CD4-positive, alpha-beta T cell treated with Interleukin-6 at 100 ng/mL for 8 hours (primary cell): ENCODE results near the gene ZNF598.

Experiments used
- DNase-seq: peaks from one replicate; pipeline ENCODE4 v3.0.0-alpha.2; 2020; ENCODE audit warnings: mixed read lengths, low spot score

The ZNF598 gene

DNA sequence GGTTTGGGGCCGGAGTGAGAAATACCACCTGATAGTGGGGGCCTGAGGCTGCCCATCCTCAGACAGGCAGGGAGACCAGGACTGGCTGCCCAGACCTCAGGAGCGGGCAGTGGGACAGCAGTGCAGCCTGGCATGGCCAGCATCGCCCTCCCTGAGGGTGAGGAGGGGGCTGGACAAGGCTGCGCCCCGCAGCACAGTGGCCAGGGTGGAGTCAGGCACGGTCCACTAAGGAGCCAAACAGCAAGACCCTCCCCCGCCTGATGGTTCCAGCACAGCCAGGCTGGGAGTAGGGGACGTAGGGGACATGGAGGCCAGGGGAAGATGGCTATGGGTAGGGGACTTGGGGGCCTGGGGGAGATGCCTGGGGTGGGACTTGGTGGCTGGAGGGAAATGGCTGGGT is 3.3 kb downstream of the ZNF598 start:
- DNase-seq = no peak

DNA sequence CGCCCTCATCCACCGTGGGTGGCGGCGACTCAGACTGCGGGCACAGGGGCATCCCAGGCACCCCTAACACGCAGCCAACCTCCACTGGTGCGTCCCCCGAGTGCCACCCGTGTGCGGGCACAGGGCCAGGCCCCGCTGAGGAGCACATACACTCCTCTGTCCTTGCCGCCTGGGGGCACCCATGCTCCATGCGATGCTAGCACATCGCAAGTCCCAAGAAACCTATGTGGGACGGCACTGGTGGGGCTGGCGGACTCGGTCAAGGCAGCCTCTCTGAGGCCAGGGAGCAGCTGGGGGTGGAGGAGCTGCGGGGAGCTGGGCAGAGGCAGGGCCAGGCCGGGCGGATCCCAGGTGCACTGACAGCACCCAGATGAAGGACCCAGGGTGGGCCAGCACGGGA is 4.0 kb downstream of the ZNF598 start:
- DNase-seq = no peak

DNA sequence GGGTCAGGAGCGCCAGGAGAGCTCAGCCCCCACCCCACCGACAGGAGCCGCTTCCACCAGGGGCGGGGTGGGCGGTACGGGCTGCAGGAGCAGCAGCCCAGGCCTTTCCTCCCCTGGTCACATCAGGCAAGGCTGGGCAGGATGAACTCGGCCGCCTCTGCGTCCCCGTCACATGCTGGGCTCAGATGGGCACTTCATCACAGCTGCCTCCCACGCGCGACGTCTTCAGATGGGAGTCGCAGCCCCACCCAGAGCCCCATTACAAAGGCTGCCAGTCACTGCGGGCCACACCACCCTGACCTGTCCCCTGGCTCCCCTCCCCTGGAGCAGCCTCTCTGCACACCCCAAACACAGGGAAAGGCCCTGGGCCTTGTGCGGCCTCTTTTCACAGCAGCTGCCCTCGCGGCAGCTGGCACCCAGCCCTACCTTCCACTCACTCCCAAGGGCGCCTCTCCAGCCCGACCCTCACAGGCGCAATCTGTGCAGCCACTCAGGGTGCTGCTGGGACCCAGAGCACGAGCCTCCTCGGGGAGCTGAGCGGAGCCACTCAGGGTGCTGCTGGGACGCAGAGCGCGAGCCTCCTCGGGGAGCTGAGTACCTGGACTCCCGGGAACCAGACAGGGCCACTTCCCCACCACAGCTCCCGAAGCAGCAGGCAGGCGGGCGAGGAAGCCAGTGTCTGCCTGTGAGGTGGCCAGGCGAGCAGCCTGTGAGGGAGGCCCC is 4.7 kb downstream of the ZNF598 start:
- no peak for DNase-seq

GRCh38 chr16:2003827-2004641 is 5.6 kb downstream of the ZNF598 start:
- DNase-seq = peak; percentile 79

DNA sequence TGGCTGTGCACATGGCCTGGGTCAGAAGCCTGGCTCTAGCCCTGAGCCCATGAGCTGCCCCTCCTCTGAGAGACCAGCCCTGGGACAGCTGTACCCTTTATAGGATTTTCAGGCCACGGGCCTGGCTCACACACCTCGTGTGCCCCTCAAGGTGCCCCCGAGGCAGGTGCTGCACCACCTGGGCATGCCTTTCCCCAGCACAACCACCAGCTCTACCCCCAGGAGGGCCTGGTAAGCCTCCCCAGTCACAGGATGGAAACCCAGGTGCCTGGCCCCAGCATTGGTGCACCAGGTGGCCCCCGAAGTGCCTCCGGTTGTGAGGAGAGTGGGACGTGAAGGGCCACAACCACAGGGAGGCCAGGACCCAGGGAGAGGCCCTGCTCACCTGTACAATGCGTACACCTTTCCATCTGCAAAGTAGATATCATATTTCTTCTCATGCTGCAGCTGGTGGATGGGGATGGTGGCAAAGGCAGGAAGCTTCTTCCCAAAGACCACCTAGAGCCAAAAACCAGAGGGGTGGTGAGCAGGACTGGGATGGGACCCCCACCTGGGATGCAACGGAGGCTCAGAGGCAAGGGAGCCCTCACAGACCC is 6.3 kb downstream of the ZNF598 start:
- DNase-seq = no peak

- no peak for DNase-seq
Measured at GRCh38 chr16:2002406-2003230, 7.0 kb downstream of the ZNF598 start.

DNA sequence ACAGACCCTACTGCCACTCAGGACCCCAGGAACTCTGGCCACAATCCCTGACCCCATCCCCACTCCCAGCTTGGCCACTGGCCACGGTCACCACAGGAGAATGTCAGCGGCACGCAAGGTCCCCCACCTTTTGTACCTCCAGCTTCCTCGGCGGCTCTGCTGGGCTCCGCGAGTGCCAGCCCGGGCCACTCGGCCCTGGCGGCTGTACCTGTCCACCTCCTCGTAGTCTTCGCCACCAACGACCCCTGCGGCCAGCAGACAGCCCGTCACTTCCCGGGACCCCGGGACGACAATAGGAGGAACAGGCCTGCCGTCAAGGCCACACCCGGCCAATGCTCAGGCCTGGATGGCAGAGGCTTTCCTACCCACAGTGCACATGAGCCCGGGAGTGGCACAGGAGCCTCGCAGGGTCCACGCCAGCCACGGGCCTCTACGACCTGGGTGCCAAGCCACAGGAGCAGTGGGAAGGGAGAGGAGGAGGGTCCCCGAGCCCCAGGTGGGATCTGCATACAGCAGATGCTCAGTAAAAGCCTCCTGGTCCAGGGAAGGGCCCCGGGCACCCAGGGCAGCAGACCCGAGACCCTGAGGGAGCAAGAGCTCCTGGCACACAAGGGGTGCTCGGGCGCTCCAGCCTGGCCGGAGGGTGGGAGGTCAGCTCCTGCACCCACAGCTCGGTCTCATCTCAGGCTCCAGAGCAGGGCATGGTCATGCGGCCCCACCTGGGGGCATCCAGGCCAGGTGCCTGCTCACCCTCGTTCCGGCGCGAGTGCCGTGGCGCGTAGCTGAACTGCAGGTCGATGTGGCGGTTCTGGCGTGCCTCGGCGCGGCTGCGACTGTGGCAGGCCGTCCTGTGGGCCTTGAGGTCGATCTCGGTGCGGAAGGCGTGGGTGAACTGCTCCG is 7.9 kb downstream of the ZNF598 start:
- DNase-seq = no peak

DNA sequence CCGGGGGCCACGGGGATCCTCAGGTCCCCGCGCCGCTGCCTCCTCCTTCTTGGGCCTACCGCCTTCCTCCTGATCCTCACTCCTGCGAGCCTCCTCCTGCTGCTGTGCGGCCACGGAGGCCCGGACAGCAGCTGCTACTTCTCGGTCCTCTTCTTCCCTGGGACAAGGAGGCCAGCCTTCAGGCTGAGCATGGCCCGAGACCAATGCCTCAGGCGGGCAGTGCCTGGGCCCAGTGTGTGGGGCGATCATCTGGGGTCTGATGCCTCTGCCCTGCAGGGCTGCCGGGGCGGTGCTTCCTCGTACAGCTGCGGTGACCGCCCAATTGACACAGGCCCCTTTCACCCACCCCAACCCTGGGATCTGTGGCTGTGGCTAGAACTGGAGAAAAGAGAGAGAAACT is 8.6 kb downstream of the ZNF598 start:
- no peak for DNase-seq

DNA sequence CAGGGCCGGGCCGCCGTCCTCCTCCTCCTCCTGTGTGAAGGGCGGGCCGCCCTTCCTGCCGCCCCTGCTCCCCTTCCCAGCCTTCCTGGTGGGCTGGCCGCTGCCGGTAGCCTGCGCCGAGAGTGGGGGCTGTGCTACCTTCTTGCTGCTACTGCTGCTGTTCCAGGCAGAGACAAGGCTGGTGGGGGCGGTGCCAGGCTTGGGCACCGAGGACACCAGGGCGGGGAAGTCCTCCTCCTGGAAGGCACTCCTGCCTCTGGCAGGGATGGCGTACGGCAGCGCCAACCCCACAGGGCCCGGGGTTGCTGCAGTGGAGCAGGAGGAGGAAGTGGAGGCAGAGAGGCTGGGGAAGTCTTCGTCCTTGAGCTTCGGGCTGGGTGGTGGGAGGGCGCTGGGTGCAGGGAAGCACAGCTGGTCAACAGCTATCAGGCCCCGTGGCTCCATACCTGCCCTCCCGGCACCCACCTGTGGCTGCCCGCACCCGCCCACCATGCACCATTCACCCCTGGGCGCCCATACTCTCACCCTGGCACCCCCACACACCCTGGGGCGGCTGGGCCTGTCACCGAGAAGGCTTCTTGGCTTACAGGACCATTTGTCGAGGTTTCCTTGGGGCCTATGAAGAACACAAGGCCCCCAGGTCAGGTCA is 9.6 kb downstream of the ZNF598 start:
- no peak for DNase-seq

- no peak for DNase-seq
Measured at GRCh38 chr16:1998852-1999801, 10.5 kb downstream of the ZNF598 start.

- DNase-seq = no peak
Measured at GRCh38 chr16:1998360-1998835, 11.2 kb downstream of the ZNF598 start.

- DNase-seq = no peak
Measured at GRCh38 chr16:1997494-1998359, 11.9 kb downstream of the ZNF598 start.

GRCh38 chr16:1993731-1994131 is 15.9 kb downstream of the ZNF598 start:
- DNase-seq = no peak

DNA sequence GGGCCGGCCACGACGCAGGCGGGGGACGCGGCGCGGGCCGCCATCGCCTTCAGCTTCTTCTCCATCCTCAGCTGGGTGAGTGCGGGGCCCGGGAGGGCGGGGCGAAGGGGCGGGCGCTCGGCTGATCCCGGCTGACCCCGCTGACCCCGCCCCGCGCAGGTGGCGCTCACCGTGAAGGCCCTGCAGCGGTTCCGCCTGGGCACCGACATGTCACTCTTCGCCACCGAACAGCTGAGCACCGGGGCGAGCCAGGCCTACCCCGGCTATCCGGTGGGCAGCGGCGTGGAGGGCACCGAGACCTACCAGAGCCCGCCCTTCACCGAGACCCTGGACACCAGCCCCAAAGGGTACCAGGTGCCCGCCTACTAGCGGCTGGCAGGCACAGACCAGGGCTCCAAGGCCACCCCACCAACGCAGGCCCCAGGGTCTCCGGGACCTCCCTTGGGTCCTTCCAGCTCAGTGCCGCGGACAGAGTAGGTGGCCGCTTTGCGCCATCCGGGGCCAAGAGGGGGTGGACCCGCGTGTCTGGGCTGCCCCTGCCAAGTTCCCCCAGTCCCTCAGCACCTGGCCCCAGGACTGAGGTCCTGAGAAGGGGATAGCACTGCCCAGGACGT is 16.8 kb downstream of the ZNF598 start:
- no peak for DNase-seq

GRCh38 chr16:1991948-1992703 is 17.5 kb downstream of the ZNF598 start:
- DNase-seq = peak; percentile 98

DNA sequence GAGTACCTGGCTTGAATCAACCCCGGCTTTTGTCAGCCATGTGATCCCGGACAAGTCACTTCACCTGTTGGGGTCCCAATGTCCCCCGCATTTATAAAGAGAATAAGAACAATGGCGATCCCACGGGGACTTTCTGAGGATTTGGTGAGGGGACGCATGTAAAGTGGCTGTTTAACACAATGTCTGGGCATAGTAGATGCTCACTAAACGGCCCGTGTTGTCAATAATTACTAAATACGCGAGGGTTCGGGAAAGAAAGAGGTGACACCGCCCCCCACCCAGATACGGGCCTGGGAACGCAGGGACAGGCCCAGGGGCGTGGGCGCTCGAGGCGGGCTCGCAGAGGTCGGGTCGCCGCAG is 18.1 kb downstream of the ZNF598 start:
- no peak for DNase-seq

DNA sequence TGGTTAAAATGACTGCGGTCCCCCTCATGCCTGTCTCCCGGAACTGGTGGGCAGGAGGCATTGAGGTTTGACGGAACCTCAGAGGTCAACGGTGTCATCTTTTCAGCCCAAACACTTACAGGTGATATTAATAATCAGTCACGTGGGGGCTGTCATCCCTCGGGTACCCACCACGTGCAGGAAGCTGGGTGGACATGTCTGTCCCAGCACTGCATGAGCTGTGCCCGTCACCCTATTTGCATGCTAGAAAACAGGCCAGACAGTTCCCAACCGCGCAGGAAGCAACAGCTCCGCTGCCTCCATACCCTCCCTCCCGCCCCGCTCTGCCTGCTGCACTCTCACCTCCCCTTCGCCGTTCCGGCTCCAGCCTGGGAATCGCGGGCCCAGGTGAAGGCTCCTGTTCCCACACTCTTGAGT is 18.5 kb downstream of the ZNF598 start:
- peak; percentile 44 for DNase-seq
